Stimulated activated effector memory CD8-positive, alpha-beta T cell treated with anti-CD3 and anti-CD28 coated beads, Interleukin-12 subunit alpha, Interleukin-12 subunit beta, amount 100 ng/mL, for 72 hours (primary cell): ENCODE measurements around the gene RHOV.

ENCODE experiments used
- ATAC-seq: fragments of 150-1000 bp; cut with Tn5 transposase; 2 replicates; pipeline ENCODE4 v1.10.0; 2021
- DNase-seq, 2 donors: peaks; one replicate each; pipeline ENCODE4 v3.0.0; 2021 to 2022; ENCODE audit warnings: low spot score in 2 of 2
- H3K27ac Mint-ChIP-seq: one replicate; pipeline ENCODE4 v1.8.0; 2022; ENCODE audit warnings: mild to moderate bottlenecking, mixed read lengths
- H3K36me3 Mint-ChIP-seq: one replicate; pipeline ENCODE4 v1.8.0; 2022; ENCODE audit warnings: mild to moderate bottlenecking, mixed read lengths
- H3K4me1 Mint-ChIP-seq: one replicate; pipeline ENCODE4 v1.8.0; 2022; ENCODE audit warnings: mixed read lengths
- H3K4me3 Mint-ChIP-seq: one replicate; pipeline ENCODE4 v1.8.0; 2022; ENCODE audit warnings: mild to moderate bottlenecking, mixed read lengths
- H3K9me3 Mint-ChIP-seq: one replicate; pipeline ENCODE4 v1.8.0; 2022; ENCODE audit warnings: mixed read lengths

The RHOV gene, protein sequence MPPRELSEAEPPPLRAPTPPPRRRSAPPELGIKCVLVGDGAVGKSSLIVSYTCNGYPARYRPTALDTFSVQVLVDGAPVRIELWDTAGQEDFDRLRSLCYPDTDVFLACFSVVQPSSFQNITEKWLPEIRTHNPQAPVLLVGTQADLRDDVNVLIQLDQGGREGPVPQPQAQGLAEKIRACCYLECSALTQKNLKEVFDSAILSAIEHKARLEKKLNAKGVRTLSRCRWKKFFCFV

DNA sequence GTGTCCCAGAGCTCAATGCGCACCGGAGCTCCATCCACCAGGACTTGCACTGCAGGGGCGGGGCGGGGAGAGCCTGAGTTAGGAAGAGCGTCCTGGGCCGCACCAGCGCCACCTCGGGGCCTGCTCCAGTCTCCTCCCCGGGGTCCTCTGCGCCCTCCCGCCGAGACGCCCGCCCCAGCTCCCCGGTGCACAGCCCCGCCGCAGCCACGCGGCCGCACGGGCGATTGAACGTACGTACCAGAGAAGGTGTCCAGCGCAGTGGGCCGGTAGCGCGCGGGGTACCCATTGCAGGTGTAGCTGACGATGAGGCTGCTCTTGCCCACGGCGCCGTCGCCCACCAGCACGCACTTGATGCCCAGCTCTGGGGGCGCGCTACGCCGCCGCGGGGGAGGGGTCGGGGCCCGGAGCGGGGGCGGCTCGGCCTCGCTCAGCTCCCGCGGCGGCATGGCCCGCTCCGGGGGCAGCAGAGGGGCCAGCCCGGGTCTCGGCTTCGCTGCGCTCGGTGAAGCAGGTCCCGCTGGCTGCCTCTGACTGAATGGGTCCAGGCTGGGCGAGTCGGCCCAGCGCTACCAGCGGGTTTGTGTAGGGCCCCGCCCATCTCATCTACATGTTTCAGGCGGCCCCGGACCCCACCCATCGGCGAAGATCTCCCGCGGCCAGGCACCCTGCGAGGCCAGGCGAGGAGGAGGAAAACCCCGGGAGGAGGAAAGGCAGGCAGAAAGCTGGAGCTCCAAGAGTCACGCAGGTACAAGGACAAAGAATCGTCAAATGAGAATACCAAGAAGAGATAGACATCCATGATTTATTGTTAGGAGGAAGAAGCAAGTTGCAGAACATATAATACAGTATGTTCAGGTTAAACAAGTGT lies at the start of gene RHOV:
RHOV (minus strand) TSS at position 541 of the 868 bp plus-strand sequence; CDS start at position 446, 95 bp downstream.
- Mint-ChIP-seq H3K27ac (no peak within 1 kb of the TSS), H3K36me3 (no peaks in the 10 kb centered on the region), H3K4me3 (peak within 1 kb of the TSS; percentile 67), H3K9me3 (no peaks in the 10 kb centered on the region), H3K4me1 (peaks cover 27% of the 10 kb centered on the region)
- ATAC-seq (peak; percentile 84), DNase-seq (peak; percentile 34 to 70)

DNA sequence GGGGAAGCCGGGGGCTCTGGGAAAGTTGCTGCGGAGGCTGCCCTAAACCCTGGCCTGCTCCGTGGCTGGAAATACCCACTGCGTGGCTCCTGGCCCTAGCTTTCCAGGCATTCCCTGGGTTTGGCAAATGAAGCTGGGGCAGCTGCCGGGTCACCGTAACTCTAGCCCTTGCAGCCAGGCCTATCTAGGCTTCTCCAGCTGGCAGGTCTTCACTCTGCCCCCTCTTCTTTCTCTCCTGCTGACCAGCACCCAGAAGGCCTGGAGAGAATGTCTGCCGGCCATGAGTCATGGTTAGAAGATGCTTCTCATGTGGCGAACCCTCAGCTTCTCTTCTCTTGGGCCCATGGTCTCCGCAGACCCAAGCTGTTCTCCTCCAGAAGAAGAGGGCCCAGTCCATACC lies 49.5 kb upstream of the RHOV start:
- H3K4me1 Mint-ChIP-seq, result peaks cover 16% of the 10 kb centered on the region
- H3K36me3 Mint-ChIP-seq, result peaks cover 7% of the 10 kb centered on the region
- no peaks in the 10 kb centered on the region for H3K9me3 Mint-ChIP-seq
- ATAC-seq (no peak), DNase-seq (no peak)
- no peak overlapping the region for H3K27ac Mint-ChIP-seq
- H3K4me3 Mint-ChIP-seq, result no peak overlapping the region

DNA sequence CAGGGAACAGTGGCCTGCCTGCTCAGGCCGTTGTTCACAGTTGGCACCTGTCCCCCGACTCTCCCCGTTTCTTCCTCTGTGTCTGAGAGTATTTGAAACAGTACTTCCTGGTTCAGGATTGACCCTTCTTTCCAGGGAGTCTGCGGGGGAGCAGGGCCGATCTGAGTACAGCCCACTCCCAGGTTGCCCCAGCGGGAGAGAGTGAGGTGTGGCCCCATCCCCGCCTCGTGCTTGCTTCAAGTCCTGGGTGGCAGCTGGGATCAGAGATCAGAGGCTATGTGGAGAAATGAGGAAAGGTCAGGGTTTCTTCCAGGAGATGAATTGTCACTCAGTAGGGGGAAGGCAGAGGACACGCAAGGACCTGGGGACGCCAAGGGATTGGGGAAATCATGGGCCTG lies 48.6 kb upstream of the RHOV start:
- no peak overlapping the region for H3K4me3 Mint-ChIP-seq
- ATAC-seq (no peak), DNase-seq (no peak)
- peaks cover 7% of the 10 kb centered on the region for H3K36me3 Mint-ChIP-seq
- H3K27ac Mint-ChIP-seq, result no peak overlapping the region
- no peaks in the 10 kb centered on the region for H3K9me3 Mint-ChIP-seq
- peaks cover 14% of the 10 kb centered on the region for H3K4me1 Mint-ChIP-seq

GRCh38 chr15:40921949-40922607 lies 48.0 kb upstream of the RHOV start:
- ATAC-seq (no peak), DNase-seq (no peak)
- Mint-ChIP-seq H3K4me3 (no peak overlapping the region), H3K4me1 (peaks cover 11% of the 10 kb centered on the region), H3K36me3 (peaks cover 3% of the 10 kb centered on the region), H3K27ac (no peak overlapping the region), H3K9me3 (no peaks in the 10 kb centered on the region)

DNA sequence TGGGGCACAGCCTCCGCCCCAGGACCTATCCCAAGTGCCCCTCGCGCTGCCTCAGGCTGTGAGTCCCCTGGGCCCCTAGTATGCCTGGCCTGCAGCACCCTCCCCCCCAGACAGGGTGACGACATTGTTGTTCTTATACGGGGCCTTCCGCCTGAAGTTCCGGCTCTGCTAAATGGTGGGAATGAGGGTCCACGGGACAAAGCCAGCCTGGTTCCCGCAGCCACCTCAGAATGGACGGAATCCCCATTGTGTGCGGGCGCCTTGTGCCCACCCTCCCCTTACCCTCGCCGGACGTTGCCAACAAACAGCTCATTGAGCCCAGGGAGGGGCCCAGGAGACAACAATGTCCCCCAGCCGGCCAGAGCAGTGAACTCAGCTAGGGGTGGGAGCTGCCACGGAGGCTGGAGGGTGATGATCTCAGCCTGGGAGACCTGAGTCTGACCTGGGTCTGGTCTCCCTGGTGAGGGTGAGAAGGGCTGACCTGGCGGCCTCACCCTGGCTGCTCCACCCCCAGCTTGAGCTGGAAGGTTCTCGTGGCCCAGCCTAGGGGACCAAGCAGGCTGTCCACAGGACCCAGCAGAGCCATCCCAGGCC lies 44.9 kb upstream of the RHOV start:
- Mint-ChIP-seq H3K27ac (no peak overlapping the region), H3K36me3 (no peaks in the 10 kb centered on the region), H3K4me1 (no peaks in the 10 kb centered on the region), H3K4me3 (no peak overlapping the region), H3K9me3 (no peaks in the 10 kb centered on the region)
- ATAC-seq (no peak), DNase-seq (no peak)

GRCh38 chr15:40918146-40918798 lies 44.2 kb upstream of the RHOV start:
- H3K4me3 Mint-ChIP-seq, result no peak overlapping the region
- DNase-seq (no peak), ATAC-seq (no peak)
- H3K36me3 Mint-ChIP-seq, result no peaks in the 10 kb centered on the region
- no peak overlapping the region for H3K27ac Mint-ChIP-seq
- no peaks in the 10 kb centered on the region for H3K4me1 Mint-ChIP-seq
- no peaks in the 10 kb centered on the region for H3K9me3 Mint-ChIP-seq

DNA sequence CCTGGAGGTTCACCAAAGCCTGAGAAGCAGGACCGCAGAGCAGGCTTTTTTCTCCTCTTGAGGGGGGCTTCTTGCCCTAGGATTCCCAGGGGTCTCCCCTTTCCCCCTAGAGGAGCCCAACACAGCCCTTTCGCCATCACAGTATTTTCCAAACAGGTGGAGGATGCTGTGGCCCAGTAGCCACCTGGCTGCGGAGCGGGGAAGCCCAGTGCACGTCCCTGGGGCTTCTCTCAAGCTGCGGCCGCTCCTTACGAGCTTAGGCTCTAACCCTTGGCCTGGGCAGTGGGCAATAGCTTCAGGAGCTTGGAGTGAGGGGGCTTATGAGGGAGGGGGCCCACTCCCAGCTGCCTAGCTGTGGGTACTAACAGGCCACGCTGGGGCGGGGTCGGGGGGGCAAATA lies 43.6 kb upstream of the RHOV start:
- H3K9me3 Mint-ChIP-seq, result no peaks in the 10 kb centered on the region
- no peak for ATAC-seq
- H3K27ac Mint-ChIP-seq, result no peak overlapping the region
- no peak overlapping the region for H3K4me3 Mint-ChIP-seq
- H3K36me3 Mint-ChIP-seq, result no peaks in the 10 kb centered on the region
- H3K4me1 Mint-ChIP-seq, result no peaks in the 10 kb centered on the region
- no peak for DNase-seq

GRCh38 chr15:40915679-40916078 lies 41.6 kb upstream of the RHOV start:
- no peak overlapping the region for H3K27ac Mint-ChIP-seq
- ATAC-seq (no peak), DNase-seq (no peak)
- H3K4me1 Mint-ChIP-seq, result no peaks in the 10 kb centered on the region
- no peaks in the 10 kb centered on the region for H3K36me3 Mint-ChIP-seq
- no peaks in the 10 kb centered on the region for H3K9me3 Mint-ChIP-seq
- no peak overlapping the region for H3K4me3 Mint-ChIP-seq

DNA sequence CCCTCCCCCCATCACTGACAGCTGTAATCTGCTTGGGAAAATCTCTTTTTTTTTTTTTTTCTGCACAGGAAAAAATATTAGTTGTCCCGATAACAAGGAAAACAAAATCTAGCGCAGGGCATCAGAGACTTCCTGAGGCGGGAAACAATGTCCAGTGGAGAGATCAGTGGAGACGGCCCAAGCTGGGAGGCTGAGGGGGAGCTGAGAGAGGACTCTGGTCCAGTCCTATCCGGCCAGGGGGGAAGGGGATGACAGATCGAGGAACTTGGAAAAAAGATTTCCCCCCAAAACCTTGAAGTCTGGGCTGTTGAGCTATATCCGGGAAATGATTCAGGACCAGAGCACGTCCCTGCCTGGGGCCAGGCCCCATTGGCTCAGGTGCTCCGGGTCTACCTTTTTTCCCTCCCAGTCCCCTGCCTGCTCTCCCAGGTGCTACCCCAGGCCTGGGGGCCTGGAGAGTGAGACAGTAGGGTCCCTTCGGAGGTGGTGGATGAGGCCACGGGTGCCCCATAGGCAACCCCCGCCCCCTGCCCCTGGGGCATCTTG lies 41.2 kb upstream of the RHOV start:
- H3K9me3 Mint-ChIP-seq, result no peaks in the 10 kb centered on the region
- H3K4me1 Mint-ChIP-seq, result no peaks in the 10 kb centered on the region
- no peak overlapping the region for H3K4me3 Mint-ChIP-seq
- H3K27ac Mint-ChIP-seq, result no peak overlapping the region
- DNase-seq (no peak), ATAC-seq (no peak)
- H3K36me3 Mint-ChIP-seq, result no peaks in the 10 kb centered on the region

- H3K9me3 Mint-ChIP-seq, result no peaks in the 10 kb centered on the region
Observed at GRCh38 chr15:40914486-40914885, 40.5 kb upstream of the RHOV start.

GRCh38 chr15:40914013-40914412 lies 40.0 kb upstream of the RHOV start:
- H3K27ac Mint-ChIP-seq, result peak overlapping the region; percentile 26
- no peaks in the 10 kb centered on the region for H3K36me3 Mint-ChIP-seq
- no peak for ATAC-seq
- no peaks in the 10 kb centered on the region for H3K9me3 Mint-ChIP-seq
- H3K4me1 Mint-ChIP-seq, result no peaks in the 10 kb centered on the region
- no peak for DNase-seq
- H3K4me3 Mint-ChIP-seq, result no peak overlapping the region

More at GRCh38 chr15:40914486-40914885, 40.5 kb upstream of the RHOV start:
- no peak for ATAC-seq
- Mint-ChIP-seq H3K27ac (peak overlapping the region; percentile 26), H3K4me1 (no peaks in the 10 kb centered on the region), H3K4me3 (no peak overlapping the region), H3K36me3 (no peaks in the 10 kb centered on the region)
- no peak for DNase-seq

- Mint-ChIP-seq H3K27ac (no peak overlapping the region), H3K4me1 (peaks cover 10% of the 10 kb centered on the region), H3K4me3 (no peak overlapping the region), H3K36me3 (no peaks in the 10 kb centered on the region), H3K9me3 (no peaks in the 10 kb centered on the region)
- ATAC-seq (no peak), DNase-seq (no peak)
Observed at GRCh38 chr15:40912478-40912877, 38.4 kb upstream of the RHOV start.

- no peaks in the 10 kb centered on the region for H3K36me3 Mint-ChIP-seq
- ATAC-seq, result no peak
- H3K9me3 Mint-ChIP-seq, result no peaks in the 10 kb centered on the region
- H3K27ac Mint-ChIP-seq, result peak overlapping the region; percentile 8
- DNase-seq, result no peak
- H3K4me3 Mint-ChIP-seq, result no peak overlapping the region
- H3K4me1 Mint-ChIP-seq, result peaks cover 16% of the 10 kb centered on the region
Observed at GRCh38 chr15:40911693-40912092, 37.7 kb upstream of the RHOV start.

- ATAC-seq (no peak), DNase-seq (no peak)
- Mint-ChIP-seq H3K9me3 (no peaks in the 10 kb centered on the region), H3K36me3 (no peaks in the 10 kb centered on the region), H3K27ac (peak overlapping the region; percentile 8), H3K4me3 (no peak overlapping the region), H3K4me1 (peaks cover 16% of the 10 kb centered on the region)
Observed at GRCh38 chr15:40911141-40911540, 37.1 kb upstream of the RHOV start.
